ENCODE measurements around the gene GRAMD1A.
"Not testable (repeated sequence)": the region's sequence is repeated elsewhere in the genome, so short reads cannot be mapped to it uniquely, and the experiment has no call there.

The GRAMD1A gene

DNA sequence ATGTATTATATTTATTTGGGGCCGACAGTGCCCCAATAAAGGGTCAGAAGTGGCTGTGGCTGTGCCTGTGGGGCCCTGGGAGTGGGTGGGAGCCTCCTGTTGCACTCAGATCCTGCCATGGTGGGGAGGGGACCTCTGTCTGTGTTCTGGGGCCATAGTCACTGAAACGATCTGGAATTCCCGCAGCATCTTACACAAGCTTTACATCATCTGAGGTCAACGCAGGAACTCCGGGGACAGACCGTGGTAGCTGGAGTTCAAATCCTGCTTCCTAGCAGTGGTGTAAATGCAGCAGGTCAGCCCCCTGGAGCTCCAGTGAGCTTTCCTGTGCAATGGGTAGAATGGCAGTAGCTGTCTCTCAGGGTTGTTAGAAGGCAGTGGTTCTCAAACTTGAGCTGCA lies 26.3 kb downstream of the GRAMD1A start:
- H3K4me3 Mint-ChIP-seq: no peak overlapping the region
- peak overlapping the region; percentile 31 for H3K27ac Mint-ChIP-seq
- peaks cover 5 to 6% of the 10 kb centered on the region in 2 donors for H3K4me1 Mint-ChIP-seq
- peaks cover 9 to 15% of the 10 kb centered on the region in 2 donors for H3K27me3 Mint-ChIP-seq
- ATAC-seq (replicated peaks): no peak
- H3K36me3 Mint-ChIP-seq: peaks cover 32 to 50% of the 10 kb centered on the region in 2 donors
- no peak for DNase-seq
- no peaks in the 10 kb centered on the region for H3K9me3 Mint-ChIP-seq

DNA sequence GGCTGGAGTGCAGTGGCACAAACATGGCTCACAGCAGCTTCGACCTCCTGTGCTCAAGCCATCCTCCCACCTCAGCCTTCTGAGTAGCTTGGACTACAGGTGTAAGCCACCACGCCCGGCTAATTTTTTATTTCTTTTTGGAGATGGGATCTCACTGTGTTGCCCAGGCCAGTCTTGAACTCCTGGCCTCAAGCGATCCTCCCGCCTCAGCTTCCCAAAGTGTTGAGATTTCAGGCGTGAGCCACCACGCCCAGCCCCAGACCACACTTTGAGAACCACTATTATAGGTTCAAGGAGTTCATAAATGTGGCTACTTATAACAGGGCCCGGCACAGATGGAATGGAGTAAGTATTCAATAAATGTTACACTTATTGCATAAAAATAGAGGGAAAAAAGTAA lies 26.9 kb downstream of the GRAMD1A start:
- Mint-ChIP-seq H3K4me3 (no peak overlapping the region), H3K4me1 (peaks cover 7 to 8% of the 10 kb centered on the region in 2 donors), H3K9me3 (no peaks in the 10 kb centered on the region), H3K36me3 (peaks cover 32 to 48% of the 10 kb centered on the region in 2 donors), H3K27me3 (peaks cover 13 to 21% of the 10 kb centered on the region in 2 donors), H3K27ac (no peak overlapping the region)
- ATAC-seq (replicated peaks) (no peak), DNase-seq (no peak)

DNA sequence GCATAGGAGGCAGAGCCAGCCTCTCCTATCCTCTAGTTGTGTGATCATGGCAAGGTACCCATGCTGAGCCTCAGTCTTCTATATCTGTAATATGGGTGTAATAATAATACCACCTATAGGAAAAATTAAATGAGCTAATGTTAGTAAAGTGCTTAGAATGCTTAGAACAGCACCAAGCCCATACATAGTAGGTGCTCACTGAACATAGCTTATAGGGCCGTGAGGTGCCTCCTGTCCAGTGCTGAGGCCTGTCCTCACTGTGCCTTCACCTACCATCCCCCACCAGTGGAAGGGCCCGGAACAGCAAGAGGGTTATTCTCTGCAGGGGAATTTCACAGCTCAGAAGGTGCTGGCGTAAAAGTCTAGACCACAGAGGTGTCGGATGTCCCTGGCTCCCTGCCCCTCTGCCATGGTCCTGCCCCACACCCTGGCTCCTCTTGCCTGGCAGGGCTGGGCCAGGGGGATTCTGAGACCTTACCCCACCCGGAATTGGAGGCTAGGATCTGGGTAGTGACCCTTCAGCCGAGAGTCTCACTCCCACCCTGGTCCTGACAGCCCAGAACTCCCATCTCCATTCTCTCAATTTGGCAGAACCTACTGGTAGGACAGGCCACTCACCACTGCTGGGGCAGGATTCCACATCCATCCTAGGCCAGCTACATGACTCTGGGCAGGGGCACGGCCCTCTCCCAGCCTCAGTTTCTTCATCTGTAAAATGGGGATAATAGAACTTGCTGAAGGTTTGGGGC lies 27.9 kb downstream of the GRAMD1A start:
- peaks cover 28 to 39% of the 10 kb centered on the region in 2 donors for H3K36me3 Mint-ChIP-seq
- DNase-seq: no peak
- peaks cover 23 to 29% of the 10 kb centered on the region in 2 donors for H3K27me3 Mint-ChIP-seq
- peaks cover 5 to 7% of the 10 kb centered on the region in 2 donors for H3K4me1 Mint-ChIP-seq
- peak overlapping the region in 1 of 2 donors; percentile 44 for H3K4me3 Mint-ChIP-seq
- H3K27ac Mint-ChIP-seq: peak overlapping the region; percentile 28
- peak in 1 of 2 donors; percentile 5 for ATAC-seq (replicated peaks)
- no peaks in the 10 kb centered on the region for H3K9me3 Mint-ChIP-seq

- not testable (repeated sequence) for H3K9me3 Mint-ChIP-seq; ATAC-seq (replicated peaks); H3K4me1 Mint-ChIP-seq; DNase-seq
- Mint-ChIP-seq H3K27me3 (peaks cover 29 to 34% of the 10 kb centered on the region in 2 donors), H3K4me3 (peak overlapping the region in 1 of 2 donors; percentile 44), H3K36me3 (peaks cover 28 to 36% of the 10 kb centered on the region in 2 donors), H3K27ac (peak overlapping the region; percentile 28)
Observed at GRCh38 chr19:35028600-35028885, 28.4 kb downstream of the GRAMD1A start.

DNA sequence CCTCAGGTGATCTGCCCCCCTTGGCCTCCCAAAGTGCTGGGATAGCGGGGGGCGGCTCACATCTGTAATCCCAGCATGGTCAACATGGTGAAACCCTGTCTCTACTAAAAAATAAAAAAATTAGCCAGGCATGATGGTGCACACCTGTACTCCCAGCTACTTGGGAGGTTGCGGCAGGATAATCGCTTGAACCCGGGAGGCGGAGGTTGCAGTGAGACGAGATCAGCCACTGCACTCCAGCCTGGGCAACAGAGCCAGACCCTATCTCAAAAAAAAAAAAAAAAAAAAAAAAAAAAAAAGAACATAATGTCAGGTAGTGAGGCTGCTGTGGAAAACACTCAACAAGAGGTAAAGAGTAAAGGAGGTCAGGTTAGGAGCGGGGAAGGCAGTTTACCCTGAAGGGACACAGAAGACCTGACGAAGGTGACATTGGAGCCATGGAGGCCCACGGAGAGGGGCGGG lies 29.2 kb downstream of the GRAMD1A start:
- H3K9me3 Mint-ChIP-seq; ATAC-seq (replicated peaks); H3K4me1 Mint-ChIP-seq; DNase-seq: not testable (repeated sequence)
- Mint-ChIP-seq H3K27me3 (peaks cover 30 to 42% of the 10 kb centered on the region in 2 donors), H3K27ac (peak overlapping the region; percentile 20), H3K36me3 (peaks cover 24 to 30% of the 10 kb centered on the region in 2 donors), H3K4me3 (peak overlapping the region; percentile 62 to 68)

DNA sequence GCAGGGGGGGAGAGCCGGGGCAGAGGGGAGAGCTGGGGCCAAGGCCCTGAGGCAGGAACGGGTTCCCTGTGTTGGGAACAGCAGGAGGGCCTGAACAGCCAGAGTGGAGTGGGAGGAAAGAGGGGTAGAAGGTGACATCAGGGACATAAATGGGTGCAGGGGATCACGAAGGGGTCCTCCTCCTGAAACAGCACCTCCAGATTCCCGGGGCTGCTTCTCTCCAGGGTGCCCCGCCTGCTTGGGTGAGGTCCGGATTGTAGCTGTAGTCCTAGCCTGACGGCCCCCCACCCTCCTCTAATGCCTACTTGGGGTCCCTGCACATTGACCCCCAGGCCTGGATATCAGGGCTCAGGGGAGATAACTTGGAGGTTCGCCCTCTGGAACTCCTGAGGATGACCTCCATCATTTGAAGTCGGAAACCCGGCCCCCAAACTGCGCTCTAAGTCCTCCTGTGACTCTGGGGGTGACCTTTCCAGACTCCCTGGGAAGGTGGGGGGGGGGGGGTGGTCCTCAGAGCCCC lies 29.7 kb downstream of the GRAMD1A start:
- peaks cover 7 to 8% of the 10 kb centered on the region in 2 donors for H3K4me1 Mint-ChIP-seq
- H3K9me3 Mint-ChIP-seq: no peaks in the 10 kb centered on the region
- H3K4me3 Mint-ChIP-seq: peak overlapping the region; percentile 62 to 68
- ATAC-seq (replicated peaks) (peak; percentile 17 to 24), DNase-seq (no peak)
- peak overlapping the region; percentile 37 for H3K27ac Mint-ChIP-seq
- H3K27me3 Mint-ChIP-seq: peaks cover 32 to 45% of the 10 kb centered on the region in 2 donors
- H3K36me3 Mint-ChIP-seq: peaks cover 23 to 25% of the 10 kb centered on the region in 2 donors

DNA sequence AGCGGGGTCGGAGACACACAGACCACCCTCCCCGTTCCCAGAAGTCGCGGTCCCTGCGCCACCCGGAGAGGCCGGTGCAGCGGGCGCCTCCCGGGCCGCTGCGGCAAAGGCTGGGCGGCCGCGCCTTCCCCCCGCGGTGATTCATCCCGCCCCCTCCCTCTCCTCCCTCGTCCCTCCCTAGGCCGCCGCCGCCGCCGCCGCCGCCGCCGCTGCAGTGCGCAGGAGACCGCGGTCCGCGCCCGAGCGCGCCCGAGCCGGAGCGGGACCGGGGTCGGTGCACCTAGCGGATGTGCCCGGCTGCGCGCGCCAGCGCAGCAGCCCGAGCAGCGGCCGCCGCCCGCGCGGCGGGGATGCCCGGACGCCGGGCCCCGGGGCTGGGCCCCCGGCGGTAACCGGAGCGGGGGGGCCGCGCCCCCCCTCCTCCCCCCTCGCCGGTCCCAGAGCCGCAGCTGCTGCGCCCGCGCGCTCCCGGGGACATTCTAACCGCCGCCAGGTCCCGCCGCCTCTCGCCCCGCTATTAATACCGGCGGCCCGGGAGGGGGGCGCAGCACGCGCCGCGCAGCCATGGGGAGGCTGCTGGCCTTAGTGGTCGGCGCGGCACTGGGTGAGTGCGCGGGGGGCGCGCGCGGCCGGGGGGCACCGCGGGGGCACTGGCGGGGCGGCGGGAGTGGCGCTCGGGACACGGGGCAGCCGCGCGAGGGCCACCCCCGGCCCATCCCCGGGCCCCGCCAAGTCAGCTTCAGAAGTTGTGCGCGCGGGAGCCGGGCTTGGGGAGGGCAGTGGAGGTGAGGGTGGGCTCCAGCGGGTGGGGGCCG lies 30.3 kb downstream of the GRAMD1A start, which contains the start of gene SCN1B:
SCN1B (plus strand) TSS at position 214 of the 815 bp plus-strand sequence; CDS start at position 565, 351 bp downstream.
- Mint-ChIP-seq H3K36me3 (peaks cover 17 to 21% of the 10 kb centered on the region in 2 donors), H3K4me1 (peaks cover 7 to 8% of the 10 kb centered on the region in 2 donors), H3K4me3 (peak within 1 kb of the TSS; percentile 62 to 68), H3K27me3 (peaks cover 32 to 45% of the 10 kb centered on the region in 2 donors), H3K27ac (peak within 1 kb of the TSS; percentile 37), H3K9me3 (no peaks in the 10 kb centered on the region)
- peak; percentile 64 to 69 for ATAC-seq (replicated peaks)
- DNase-seq: peak; percentile 34

DNA sequence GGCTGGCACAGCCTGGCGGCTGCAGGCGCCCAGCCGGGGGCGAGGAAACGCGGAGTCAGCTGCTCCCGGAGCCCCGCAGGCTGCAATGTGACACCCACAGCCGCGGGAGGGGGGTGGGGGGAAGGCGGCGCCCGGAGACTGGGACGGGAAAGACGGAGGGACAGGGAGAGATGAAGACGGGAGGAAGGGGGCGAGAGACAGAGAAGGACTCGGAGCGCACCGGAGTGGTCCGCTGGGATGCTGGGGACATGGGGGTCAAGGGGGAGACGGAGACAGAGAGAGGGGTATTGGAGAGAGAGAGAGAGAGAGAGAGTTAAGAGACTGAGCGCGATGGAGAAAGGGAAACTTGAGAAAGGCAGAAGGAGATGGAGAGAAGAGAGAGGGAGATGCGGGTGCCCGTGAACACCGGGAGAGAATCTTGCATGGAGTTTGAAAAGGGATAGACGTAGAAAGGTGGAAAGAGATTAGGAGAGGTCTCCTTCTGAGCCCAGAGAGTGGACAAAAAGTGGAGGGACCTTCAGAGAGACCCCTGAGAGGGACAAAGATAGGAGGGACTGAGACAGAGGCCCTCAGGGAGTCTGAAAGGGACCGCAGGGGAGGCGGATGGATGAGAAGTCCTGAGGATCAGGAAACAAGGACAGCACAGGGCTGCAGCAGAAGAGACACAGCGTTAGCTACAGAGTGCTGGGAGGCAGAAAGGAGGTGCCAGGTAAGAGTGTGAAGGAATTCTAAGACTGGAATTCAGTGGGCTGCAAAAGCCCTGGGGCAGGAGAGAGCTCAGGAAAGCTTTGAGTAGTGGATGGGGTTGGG lies 31.2 kb downstream of the GRAMD1A start:
- peak overlapping the region; percentile 11 for H3K27ac Mint-ChIP-seq
- DNase-seq (no peak), ATAC-seq (replicated peaks) (no peak)
- H3K4me1 Mint-ChIP-seq: peaks cover 7 to 8% of the 10 kb centered on the region in 2 donors
- peak overlapping the region; percentile 34 to 41 for H3K4me3 Mint-ChIP-seq
- H3K9me3 Mint-ChIP-seq: no peaks in the 10 kb centered on the region
- H3K36me3 Mint-ChIP-seq: peaks cover 16 to 18% of the 10 kb centered on the region in 2 donors
- peaks cover 32 to 45% of the 10 kb centered on the region in 2 donors for H3K27me3 Mint-ChIP-seq

- no peak for ATAC-seq (replicated peaks)
- Mint-ChIP-seq H3K9me3 (no peaks in the 10 kb centered on the region), H3K4me3 (no peak overlapping the region), H3K27me3 (peaks cover 32 to 45% of the 10 kb centered on the region in 2 donors), H3K4me1 (peaks cover 7 to 11% of the 10 kb centered on the region in 2 donors), H3K27ac (no peak overlapping the region), H3K36me3 (peaks cover 10% of the 10 kb centered on the region in 2 donors)
- no peak for DNase-seq
Observed at GRCh38 chr19:35032356-35032865, 32.3 kb downstream of the GRAMD1A start.

- peaks cover 31 to 45% of the 10 kb centered on the region in 2 donors for H3K27me3 Mint-ChIP-seq
Observed at GRCh38 chr19:35033067-35034004, 33.2 kb downstream of the GRAMD1A start.

DNA sequence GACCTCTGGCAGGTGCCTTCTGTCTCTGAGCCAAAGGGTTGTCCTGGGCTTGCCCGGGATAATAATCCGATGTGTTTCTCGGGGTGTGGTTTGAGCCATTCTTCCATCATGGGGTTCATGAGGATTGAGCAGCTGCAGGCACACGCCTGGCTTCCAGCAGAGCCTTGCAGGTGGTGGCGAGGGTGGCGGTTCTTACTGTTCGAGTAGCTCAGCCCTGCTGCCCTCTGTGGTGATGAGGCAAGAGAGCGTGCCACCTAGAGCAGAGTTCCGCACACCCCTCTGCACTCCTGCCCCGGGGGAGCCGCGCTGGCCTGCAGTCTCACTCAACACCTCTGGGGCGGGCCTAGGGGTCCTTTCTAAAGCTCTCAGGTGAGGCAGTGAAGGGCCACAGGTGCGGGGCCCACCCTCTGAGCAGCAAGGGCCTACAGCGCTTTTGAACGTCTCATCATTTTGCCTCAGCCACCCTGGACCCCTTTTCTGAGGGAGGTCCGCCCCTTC lies 33.9 kb downstream of the GRAMD1A start:
- ATAC-seq (replicated peaks) (no peak), DNase-seq (no peak)
- Mint-ChIP-seq H3K27ac (no peak overlapping the region), H3K36me3 (no peaks in the 10 kb centered on the region), H3K27me3 (peaks cover 29 to 45% of the 10 kb centered on the region in 2 donors), H3K9me3 (no peaks in the 10 kb centered on the region), H3K4me3 (no peak overlapping the region), H3K4me1 (peaks cover 23% of the 10 kb centered on the region in 2 donors)

More at GRCh38 chr19:35033067-35034004, 33.2 kb downstream of the GRAMD1A start:
- no peaks in the 10 kb centered on the region for H3K9me3 Mint-ChIP-seq
- peaks cover 2 to 3% of the 10 kb centered on the region in 2 donors for H3K36me3 Mint-ChIP-seq
- ATAC-seq (replicated peaks): no peak
- no peak overlapping the region for H3K27ac Mint-ChIP-seq
- DNase-seq: no peak
- no peak overlapping the region for H3K4me3 Mint-ChIP-seq
- peaks cover 16 to 18% of the 10 kb centered on the region in 2 donors for H3K4me1 Mint-ChIP-seq

- Mint-ChIP-seq H3K36me3 (no peaks in the 10 kb centered on the region), H3K9me3 (no peaks in the 10 kb centered on the region), H3K4me3 (no peak overlapping the region), H3K27me3 (peaks cover 29 to 39% of the 10 kb centered on the region in 2 donors), H3K4me1 (peaks cover 26 to 30% of the 10 kb centered on the region in 2 donors), H3K27ac (no peak overlapping the region)
- DNase-seq (no peak), ATAC-seq (replicated peaks) (no peak)
Observed at GRCh38 chr19:35034588-35035382, 34.7 kb downstream of the GRAMD1A start.
